ENCODE results near the gene COL19A1.

DNA sequence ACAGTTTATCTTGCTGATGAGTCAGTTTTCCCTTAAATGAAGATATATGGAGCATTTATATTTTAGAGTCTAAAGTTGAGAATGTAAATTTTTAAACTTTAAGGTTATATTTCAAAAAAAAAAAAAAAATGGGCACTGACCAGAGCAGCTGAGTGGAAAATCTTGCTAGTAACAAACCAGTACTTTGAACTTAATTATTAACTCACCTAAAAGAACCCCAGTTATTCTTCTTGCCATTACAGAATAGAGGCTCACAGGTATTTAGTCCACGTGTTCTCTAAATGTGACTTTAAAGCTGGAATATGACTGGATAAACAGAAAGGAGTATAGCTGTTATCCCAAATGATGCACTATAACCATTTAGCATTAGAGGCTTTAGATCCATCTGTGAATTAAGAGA lies 258.1 kb downstream of the COL19A1 start:
- TF ChIP-seq, protein P1, sequence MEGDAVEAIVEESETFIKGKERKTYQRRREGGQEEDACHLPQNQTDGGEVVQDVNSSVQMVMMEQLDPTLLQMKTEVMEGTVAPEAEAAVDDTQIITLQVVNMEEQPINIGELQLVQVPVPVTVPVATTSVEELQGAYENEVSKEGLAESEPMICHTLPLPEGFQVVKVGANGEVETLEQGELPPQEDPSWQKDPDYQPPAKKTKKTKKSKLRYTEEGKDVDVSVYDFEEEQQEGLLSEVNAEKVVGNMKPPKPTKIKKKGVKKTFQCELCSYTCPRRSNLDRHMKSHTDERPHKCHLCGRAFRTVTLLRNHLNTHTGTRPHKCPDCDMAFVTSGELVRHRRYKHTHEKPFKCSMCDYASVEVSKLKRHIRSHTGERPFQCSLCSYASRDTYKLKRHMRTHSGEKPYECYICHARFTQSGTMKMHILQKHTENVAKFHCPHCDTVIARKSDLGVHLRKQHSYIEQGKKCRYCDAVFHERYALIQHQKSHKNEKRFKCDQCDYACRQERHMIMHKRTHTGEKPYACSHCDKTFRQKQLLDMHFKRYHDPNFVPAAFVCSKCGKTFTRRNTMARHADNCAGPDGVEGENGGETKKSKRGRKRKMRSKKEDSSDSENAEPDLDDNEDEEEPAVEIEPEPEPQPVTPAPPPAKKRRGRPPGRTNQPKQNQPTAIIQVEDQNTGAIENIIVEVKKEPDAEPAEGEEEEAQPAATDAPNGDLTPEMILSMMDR (IDR thresholded peaks at IDR 0.05) = no peak
- TF ChIP-seq POLR2A (IDR thresholded peaks at IDR 0.05) (no peak), POLR2AphosphoS5 (IDR thresholded peaks at IDR 0.05) (no peak)

Data from breast epithelium (tissue), 3 donors.